Medulla oblongata (tissue), 1 donor: ENCODE data around the gene MRPL14.
A peak's percentile ranks its signal among the peaks of the same experiment; 100 is the strongest.
"Not testable (repeated sequence)": the region's sequence is repeated elsewhere in the genome, so short reads cannot be mapped to it uniquely, and the experiment has no call there.

Experiments used
- DNase-seq: peaks from one replicate; pipeline ENCODE4 v3.0.0-alpha.2; 2015; ENCODE audit errors: extremely low spot score

MRPL14 gene

GRCh38 chr6:44150317-44150917, 23.2 kb upstream of the MRPL14 start:
- no peak for DNase-seq

- DNase-seq = no peak
Measured at GRCh38 chr6:44149369-44150012, 22.2 kb upstream of the MRPL14 start.

GRCh38 chr6:44148306-44148705, 21.1 kb upstream of the MRPL14 start:
- DNase-seq = no peak

GRCh38 chr6:44147256-44147655, 20.0 kb upstream of the MRPL14 start:
- no peak for DNase-seq

- DNase-seq = no peak
Measured at GRCh38 chr6:44146685-44147084, 19.4 kb upstream of the MRPL14 start.

GRCh38 chr6:44145839-44146238, 18.6 kb upstream of the MRPL14 start:
- DNase-seq = no peak

- DNase-seq = not testable (repeated sequence)
Measured at GRCh38 chr6:44144536-44144935, 17.3 kb upstream of the MRPL14 start.

GRCh38 chr6:44143731-44144130, 16.5 kb upstream of the MRPL14 start:
- DNase-seq = no peak

GRCh38 chr6:44142835-44143234, 15.6 kb upstream of the MRPL14 start:
- no peak for DNase-seq

GRCh38 chr6:44139351-44139743, 12.1 kb upstream of the MRPL14 start:
- DNase-seq = no peak

GRCh38 chr6:44138717-44139350, 11.6 kb upstream of the MRPL14 start:
- DNase-seq = no peak

GRCh38 chr6:44135875-44136274, 8.6 kb upstream of the MRPL14 start:
- DNase-seq = no peak

GRCh38 chr6:44135173-44135758, 8.0 kb upstream of the MRPL14 start:
- DNase-seq = no peak

GRCh38 chr6:44133981-44134711, 6.9 kb upstream of the MRPL14 start:
- DNase-seq = no peak

GRCh38 chr6:44133003-44133931, 6.0 kb upstream of the MRPL14 start:
- peak; percentile 75 for DNase-seq

- no peak for DNase-seq
Measured at GRCh38 chr6:44132476-44132875, 5.2 kb upstream of the MRPL14 start.

GRCh38 chr6:44131892-44132291, 4.6 kb upstream of the MRPL14 start:
- DNase-seq = no peak

- no peak for DNase-seq
Measured at GRCh38 chr6:44129841-44130322, 2.6 kb upstream of the MRPL14 start.

- peak; percentile 23 for DNase-seq
Measured at GRCh38 chr6:44128020-44128917, 1.0 kb upstream of the MRPL14 start.
